ENCODE data around the gene SFMBT2. TPM values are rescaled to one million over a fixed set of nuclear protein-coding genes. Genes with fewer than 3 reads are reported as not detected.
A peak's percentile ranks its signal among the peaks of the same experiment; 100 is the strongest.

Gene SFMBT2
- total RNA-seq, 1 experiment from 2014 or later: 4.6 TPM

GRCh38 chr10:7364474-7364873, 46.4 kb downstream of the SFMBT2 start:
- DNase-seq (ENCODE audit: low read depth): no peak

GRCh38 chr10:7363700-7364099, 47.1 kb downstream of the SFMBT2 start:
- no peak for DNase-seq (ENCODE audit: low read depth)

- DNase-seq (ENCODE audit: low read depth): peak; percentile 64
These were observed 48.4 kb downstream of the SFMBT2 start for GRCh38 chr10:7362471-7362870.

- DNase-seq (ENCODE audit: low read depth): no peak
These were observed 49.5 kb downstream of the SFMBT2 start for GRCh38 chr10:7361316-7361715.

- DNase-seq (ENCODE audit: low read depth): peak; percentile 51
These were observed 50.9 kb downstream of the SFMBT2 start for GRCh38 chr10:7359954-7360353.

GRCh38 chr10:7359356-7359755, 51.5 kb downstream of the SFMBT2 start:
- no peak for DNase-seq (ENCODE audit: low read depth)

GRCh38 chr10:7357193-7357592, 53.6 kb downstream of the SFMBT2 start:
- DNase-seq (ENCODE audit: low read depth): no peak

- peak; percentile 80 for DNase-seq (ENCODE audit: low read depth)
These were observed 56.3 kb downstream of the SFMBT2 start for GRCh38 chr10:7354330-7355047.

GRCh38 chr10:7351894-7352293, 58.9 kb downstream of the SFMBT2 start:
- DNase-seq (ENCODE audit: low read depth): peak; percentile 70

- no peak for DNase-seq (ENCODE audit: low read depth)
These were observed 60.2 kb downstream of the SFMBT2 start for GRCh38 chr10:7350541-7351195.

GRCh38 chr10:7345717-7346116, 65.1 kb downstream of the SFMBT2 start:
- no peak for DNase-seq (ENCODE audit: low read depth)

GRCh38 chr10:7343040-7343439, 67.8 kb downstream of the SFMBT2 start:
- no peak for DNase-seq (ENCODE audit: low read depth)

- peak; percentile 40 for DNase-seq (ENCODE audit: low read depth)
These were observed 70.5 kb downstream of the SFMBT2 start for GRCh38 chr10:7340179-7340874.

GRCh38 chr10:7339510-7339909, 71.3 kb downstream of the SFMBT2 start:
- DNase-seq (ENCODE audit: low read depth): no peak

GRCh38 chr10:7338469-7338868, 72.4 kb downstream of the SFMBT2 start:
- DNase-seq (ENCODE audit: low read depth): no peak

- peak; percentile 28 for DNase-seq (ENCODE audit: low read depth)
These were observed 73.2 kb downstream of the SFMBT2 start for GRCh38 chr10:7337431-7338171.

- no peak for DNase-seq (ENCODE audit: low read depth)
These were observed 74.9 kb downstream of the SFMBT2 start for GRCh38 chr10:7335977-7336376.

- no peak for DNase-seq (ENCODE audit: low read depth)
These were observed 76.2 kb downstream of the SFMBT2 start for GRCh38 chr10:7334642-7334964.

- no peak for DNase-seq (ENCODE audit: low read depth)
These were observed 76.7 kb downstream of the SFMBT2 start for GRCh38 chr10:7333961-7334641.

- DNase-seq (ENCODE audit: low read depth): no peak
These were observed 81.6 kb downstream of the SFMBT2 start for GRCh38 chr10:7329219-7329618.

- no peak for DNase-seq (ENCODE audit: low read depth)
These were observed 82.9 kb downstream of the SFMBT2 start for GRCh38 chr10:7327885-7328284.

GRCh38 chr10:7322623-7323022, 88.2 kb downstream of the SFMBT2 start:
- peak; percentile 47 for DNase-seq (ENCODE audit: low read depth)

Data from M059J (cell line).